ENCODE results near the gene PAX4. TPM values are rescaled to one million over a fixed set of nuclear protein-coding genes. Genes with fewer than 3 reads are reported as not detected.
A peak's percentile ranks its signal among the peaks of the same experiment; 100 is the strongest.

The PAX4 gene
- total RNA-seq, 3 donors from 2014 or later = 0.96 to 1.8 TPM; not detected in 1

GRCh38 chr7:127651556-127652332 is 33.8 kb upstream of the PAX4 start, which contains the start of gene SND1:
TSS of gene SND1 (plus strand) at chr7:127652194. CDS start at chr7:127652374, 180 bp downstream.
- no peaks in the 10 kb centered on the region for H3K9me3 ChIP-seq
- ATAC-seq (peak; percentile 97), DNase-seq (peak; percentile 99 to 100 (median 100))
- peaks cover 10% of the 10 kb centered on the region for H3K4me1 ChIP-seq (ENCODE audit: low read depth)
- H3K36me3 ChIP-seq (ENCODE audit: low read depth) = no peaks in the 10 kb centered on the region
- intact Hi-C loops (cut with DNase I, micrococcal nuclease) = no loop called here
- TF ChIP-seq CTCF (IDR thresholded peaks at IDR 0.05) = no peak
- H3K4me3 ChIP-seq = peak within 1 kb of the TSS; percentile 68

- no peak for TF ChIP-seq CTCF (IDR thresholded peaks at IDR 0.05)
- Histone ChIP-seq H3K4me3 (peak overlapping the region; percentile 68), H3K4me1 (ENCODE audit: low read depth) (peaks cover 10% of the 10 kb centered on the region), H3K36me3 (ENCODE audit: low read depth) (no peaks in the 10 kb centered on the region), H3K9me3 (no peaks in the 10 kb centered on the region)
- ATAC-seq (no peak), DNase-seq (peak in 2 of 3 donors; percentile 7 to 33)
- intact Hi-C loops (cut with DNase I, micrococcal nuclease) = no loop called here
Measured at GRCh38 chr7:127650847-127651555, 33.1 kb upstream of the PAX4 start.

GRCh38 chr7:127648986-127649385 is 31.0 kb upstream of the PAX4 start:
- intact Hi-C loops (cut with DNase I, micrococcal nuclease) = no loop called here
- Histone ChIP-seq H3K4me3 (no peak overlapping the region), H3K36me3 (ENCODE audit: low read depth) (no peaks in the 10 kb centered on the region), H3K9me3 (no peaks in the 10 kb centered on the region), H3K4me1 (ENCODE audit: low read depth) (peaks cover 10% of the 10 kb centered on the region)
- ATAC-seq = no peak
- DNase-seq = no peak
- TF ChIP-seq CTCF (IDR thresholded peaks at IDR 0.05) = no peak

GRCh38 chr7:127647636-127648035 is 29.7 kb upstream of the PAX4 start:
- Histone ChIP-seq H3K36me3 (ENCODE audit: low read depth) (no peaks in the 10 kb centered on the region), H3K4me3 (no peak overlapping the region), H3K4me1 (ENCODE audit: low read depth) (no peaks in the 10 kb centered on the region), H3K9me3 (no peaks in the 10 kb centered on the region)
- ATAC-seq = no peak
- TF ChIP-seq CTCF (IDR thresholded peaks at IDR 0.05) = no peak
- intact Hi-C loops (cut with DNase I, micrococcal nuclease) = no loop called here
- DNase-seq = no peak

GRCh38 chr7:127644484-127644883 is 26.5 kb upstream of the PAX4 start:
- no peaks in the 10 kb centered on the region for H3K4me1 ChIP-seq (ENCODE audit: low read depth)
- intact Hi-C loops (cut with DNase I, micrococcal nuclease) = no loop called here
- no peak for TF ChIP-seq CTCF (IDR thresholded peaks at IDR 0.05)
- no peaks in the 10 kb centered on the region for H3K9me3 ChIP-seq
- H3K36me3 ChIP-seq (ENCODE audit: low read depth) = no peaks in the 10 kb centered on the region
- H3K4me3 ChIP-seq = no peak overlapping the region
- ATAC-seq (no peak), DNase-seq (no peak)
